Measurements from ENCODE around the gene DIPK1C.

GRCh38 chr18:74488354-74488753, 31.2 kb upstream of the DIPK1C start:
- TF ChIP-seq EP300 (IDR thresholded peaks at IDR 0.05) (no peak), CTCF (IDR thresholded peaks at IDR 0.05) (no peak), POLR2A (IDR thresholded peaks at IDR 0.05) (no peak)

All from tibial nerve (tissue), 4 donors.